ENCODE data around the gene YIF1B.

The YIF1B gene

DNA sequence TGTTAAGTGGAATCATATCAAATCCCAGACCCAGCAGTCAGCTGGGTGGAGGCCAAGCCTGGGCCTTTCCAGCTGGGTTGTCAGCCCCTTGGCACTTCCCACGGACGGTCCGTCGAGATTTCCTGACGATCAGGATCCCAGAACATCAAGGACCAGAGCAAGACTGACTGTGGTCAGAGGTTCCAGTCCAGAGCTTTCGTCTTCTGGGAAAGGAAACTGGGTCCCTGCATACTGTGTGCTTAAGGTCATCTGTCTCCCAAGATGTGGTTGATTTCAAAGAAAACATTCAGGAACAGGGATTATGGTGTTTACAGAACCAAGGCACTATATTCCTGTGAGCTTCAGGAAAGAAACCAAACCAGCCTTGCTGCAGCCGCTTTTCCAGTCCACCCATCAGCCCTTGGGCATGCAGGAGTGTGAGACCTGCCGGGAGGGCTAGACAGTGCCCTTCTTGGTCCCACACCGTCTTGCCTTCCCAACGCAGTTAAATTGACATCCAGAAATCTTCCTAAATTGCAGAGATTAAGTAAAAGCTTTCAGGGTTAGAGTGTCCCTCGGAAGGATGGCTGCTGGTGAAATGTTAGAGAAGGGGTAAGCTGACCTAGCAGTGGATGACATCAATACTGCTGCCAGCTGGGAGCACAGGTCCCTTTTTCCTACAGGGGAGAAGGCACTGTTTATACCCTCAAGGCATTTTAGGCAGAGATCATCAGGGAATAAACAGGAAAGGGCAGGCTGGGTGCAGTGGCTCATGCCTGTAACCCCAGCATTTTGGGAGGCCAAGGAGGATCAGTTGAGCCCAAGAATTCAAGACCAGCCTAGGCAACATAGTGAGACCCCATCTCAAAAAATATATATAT lies 16.7 kb downstream of the YIF1B start:
- Histone ChIP-seq H2AFZ (ENCODE audit: low read depth) (no peak overlapping the region), H3K4me1 (ENCODE audit: low read depth, poor library complexity, severe bottlenecking) (no peaks in the 10 kb centered on the region), H3K27me3 (ENCODE audit: insufficient read depth, low read depth) (peaks cover 6% of the 10 kb centered on the region; the same call in 1 of the 2 replicates), H3K9ac (no peak overlapping the region), H3K4me2 (no peak overlapping the region), H4K20me1 (ENCODE audit: insufficient read depth) (no peaks in the 10 kb centered on the region), H3K79me2 (ENCODE audit: insufficient read depth, low read depth) (no peaks in the 10 kb centered on the region), H3K27ac (no peak overlapping the region), H3K36me3 (ENCODE audit: insufficient read depth) (no peaks in the 10 kb centered on the region), H3K4me3 (IDR thresholded peaks at IDR 0.05; ENCODE audit: insufficient read depth, low read depth, low read length) (no peak overlapping the region)
- TF ChIP-seq, protein P1, sequence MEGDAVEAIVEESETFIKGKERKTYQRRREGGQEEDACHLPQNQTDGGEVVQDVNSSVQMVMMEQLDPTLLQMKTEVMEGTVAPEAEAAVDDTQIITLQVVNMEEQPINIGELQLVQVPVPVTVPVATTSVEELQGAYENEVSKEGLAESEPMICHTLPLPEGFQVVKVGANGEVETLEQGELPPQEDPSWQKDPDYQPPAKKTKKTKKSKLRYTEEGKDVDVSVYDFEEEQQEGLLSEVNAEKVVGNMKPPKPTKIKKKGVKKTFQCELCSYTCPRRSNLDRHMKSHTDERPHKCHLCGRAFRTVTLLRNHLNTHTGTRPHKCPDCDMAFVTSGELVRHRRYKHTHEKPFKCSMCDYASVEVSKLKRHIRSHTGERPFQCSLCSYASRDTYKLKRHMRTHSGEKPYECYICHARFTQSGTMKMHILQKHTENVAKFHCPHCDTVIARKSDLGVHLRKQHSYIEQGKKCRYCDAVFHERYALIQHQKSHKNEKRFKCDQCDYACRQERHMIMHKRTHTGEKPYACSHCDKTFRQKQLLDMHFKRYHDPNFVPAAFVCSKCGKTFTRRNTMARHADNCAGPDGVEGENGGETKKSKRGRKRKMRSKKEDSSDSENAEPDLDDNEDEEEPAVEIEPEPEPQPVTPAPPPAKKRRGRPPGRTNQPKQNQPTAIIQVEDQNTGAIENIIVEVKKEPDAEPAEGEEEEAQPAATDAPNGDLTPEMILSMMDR (conservative IDR thresholded peaks at IDR 0.05; ENCODE audit: low read depth, low read length): no peak

DNA sequence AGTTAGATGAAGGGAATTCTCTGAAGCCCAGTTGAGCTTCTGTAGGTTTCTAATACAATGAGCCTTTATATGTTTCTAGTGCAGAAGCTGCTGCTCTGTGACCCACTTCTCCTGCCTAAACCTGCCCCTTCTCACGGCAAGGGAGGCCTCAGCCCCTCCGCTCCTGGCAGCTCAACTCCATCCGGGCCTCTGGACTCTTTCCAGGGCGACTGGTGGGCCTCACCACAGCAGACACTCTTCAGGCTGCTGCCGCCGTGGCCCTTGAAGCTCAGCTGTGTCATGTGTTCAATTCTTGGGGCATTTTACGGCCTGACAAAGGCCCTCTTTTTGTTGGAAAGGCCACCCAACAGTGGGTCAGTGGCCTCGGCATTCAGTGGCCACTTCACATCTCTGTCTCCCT lies 21.7 kb downstream of the YIF1B start:
- Histone ChIP-seq H3K4me2 (no peak overlapping the region), H3K4me3 (IDR thresholded peaks at IDR 0.05; ENCODE audit: insufficient read depth, low read depth, low read length) (no peak overlapping the region), H3K27ac (no peak overlapping the region), H4K20me1 (ENCODE audit: insufficient read depth) (no peaks in the 10 kb centered on the region), H3K4me1 (ENCODE audit: low read depth, poor library complexity, severe bottlenecking) (no peaks in the 10 kb centered on the region), H3K9ac (no peak overlapping the region), H2AFZ (ENCODE audit: low read depth) (no peak overlapping the region), H3K36me3 (ENCODE audit: insufficient read depth) (no peaks in the 10 kb centered on the region), H3K79me2 (ENCODE audit: insufficient read depth, low read depth) (no peaks in the 10 kb centered on the region), H3K27me3 (ENCODE audit: insufficient read depth, low read depth) (peaks cover 25% of the 10 kb centered on the region; the same call in 1 of the 2 replicates)
- TF ChIP-seq, protein P1 (conservative IDR thresholded peaks at IDR 0.05; ENCODE audit: low read depth, low read length): no peak

DNA sequence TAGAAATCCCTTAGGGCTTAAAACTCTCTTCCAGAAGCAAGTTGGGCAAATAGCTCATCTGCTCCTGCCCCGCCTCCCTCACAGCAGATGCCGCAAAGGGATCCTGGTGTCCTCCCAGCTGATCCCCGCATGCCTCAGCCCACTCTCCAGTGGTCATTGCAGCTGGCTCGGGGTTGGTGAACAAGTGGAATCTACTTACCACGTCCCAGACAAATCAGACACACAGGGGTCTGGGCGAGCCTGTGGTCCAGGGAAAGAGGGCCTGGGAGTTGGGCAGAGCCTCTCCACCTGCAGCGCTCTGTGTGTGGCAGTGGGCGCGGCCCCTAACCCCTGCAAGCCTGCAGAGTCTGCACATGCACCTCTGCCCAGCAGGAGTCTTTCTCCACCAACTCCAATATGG lies 22.5 kb downstream of the YIF1B start:
- H3K27ac ChIP-seq: no peak overlapping the region
- no peaks in the 10 kb centered on the region for H3K36me3 ChIP-seq (ENCODE audit: insufficient read depth)
- H4K20me1 ChIP-seq (ENCODE audit: insufficient read depth): no peaks in the 10 kb centered on the region
- no peaks in the 10 kb centered on the region for H3K79me2 ChIP-seq (ENCODE audit: insufficient read depth, low read depth)
- no peak overlapping the region for H3K4me2 ChIP-seq
- H3K9ac ChIP-seq: no peak overlapping the region
- TF ChIP-seq, protein P1 (conservative IDR thresholded peaks at IDR 0.05; ENCODE audit: low read depth, low read length): no peak
- no peak overlapping the region for H2AFZ ChIP-seq (ENCODE audit: low read depth)
- H3K4me1 ChIP-seq (ENCODE audit: low read depth, poor library complexity, severe bottlenecking): no peaks in the 10 kb centered on the region
- no peak overlapping the region for H3K4me3 ChIP-seq (IDR thresholded peaks at IDR 0.05; ENCODE audit: insufficient read depth, low read depth, low read length)
- H3K27me3 ChIP-seq (ENCODE audit: insufficient read depth, low read depth): peaks cover 25% of the 10 kb centered on the region; the same call in 1 of the 2 replicates

DNA sequence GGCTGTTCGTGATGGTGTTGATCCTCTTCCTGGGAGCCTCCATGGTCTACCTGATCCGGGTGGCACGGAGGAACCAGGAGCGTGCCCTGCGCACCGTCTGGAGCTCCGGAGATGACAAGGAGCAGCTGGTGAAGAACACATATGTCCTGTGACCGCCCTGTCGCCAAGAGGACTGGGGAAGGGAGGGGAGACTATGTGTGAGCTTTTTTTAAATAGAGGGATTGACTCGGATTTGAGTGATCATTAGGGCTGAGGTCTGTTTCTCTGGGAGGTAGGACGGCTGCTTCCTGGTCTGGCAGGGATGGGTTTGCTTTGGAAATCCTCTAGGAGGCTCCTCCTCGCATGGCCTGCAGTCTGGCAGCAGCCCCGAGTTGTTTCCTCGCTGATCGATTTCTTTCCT lies 23.9 kb downstream of the YIF1B start:
- H3K27me3 ChIP-seq (ENCODE audit: insufficient read depth, low read depth): peaks cover 25% of the 10 kb centered on the region; the same call in 1 of the 2 replicates
- no peak overlapping the region for H3K27ac ChIP-seq
- H3K79me2 ChIP-seq (ENCODE audit: insufficient read depth, low read depth): no peaks in the 10 kb centered on the region
- H3K4me3 ChIP-seq (IDR thresholded peaks at IDR 0.05; ENCODE audit: insufficient read depth, low read depth, low read length): no peak overlapping the region
- no peak overlapping the region for H3K4me2 ChIP-seq
- H2AFZ ChIP-seq (ENCODE audit: low read depth): no peak overlapping the region
- no peaks in the 10 kb centered on the region for H3K4me1 ChIP-seq (ENCODE audit: low read depth, poor library complexity, severe bottlenecking)
- H3K36me3 ChIP-seq (ENCODE audit: insufficient read depth): no peaks in the 10 kb centered on the region
- H3K9ac ChIP-seq: no peak overlapping the region
- TF ChIP-seq, protein P1 (conservative IDR thresholded peaks at IDR 0.05; ENCODE audit: low read depth, low read length): no peak
- no peaks in the 10 kb centered on the region for H4K20me1 ChIP-seq (ENCODE audit: insufficient read depth)
